Dermis lymphatic vessel endothelial cell (primary cell): ENCODE data around the gene GNPTAB. TPM values are rescaled to one million over a fixed set of nuclear protein-coding genes. Genes with fewer than 3 reads are reported as not detected.

Experiments used
- total RNA-seq: library from RNA; depleted of rRNA; stranded (reverse); fragments of >200 nt; gene quantifications from 2 replicates; pipeline ENCODE4 v1.2.1, GENCODE V29; 2014

Gene GNPTAB
- total RNA-seq = 21.3 and 26.5 TPM in 2 replicates

GRCh38 chr12:101830367-101831325, at the start of gene GNPTAB:
TSS of gene GNPTAB (minus strand) at chr12:101830959. CDS start at chr12:101830675, 284 bp downstream.

GRCh38 chr12:101876861-101877805, 46.4 kb upstream of the GNPTAB start, which contains the start of gene DRAM1:
TSS of gene DRAM1 (plus strand) at chr12:101877580. CDS start at chr12:101877790, 210 bp downstream.

GRCh38 chr12:101738920-101739665, 91.7 kb downstream of the GNPTAB start, which contains the start of gene SYCP3:
TSS of gene SYCP3 (minus strand) at chr12:101739462. CDS start at chr12:101737935, 1,527 bp downstream.

GRCh38 chr12:101697197-101697929, 133.4 kb downstream of the GNPTAB start, which contains the start of gene CHPT1:
TSS of gene CHPT1 (plus strand) at chr12:101697640. CDS start at chr12:101697862, 222 bp downstream.

Other genes with a start within 250 kb of the GNPTAB start
- not detected in 2 replicates for gene MYBPC1, start 236.0 kb downstream of the GNPTAB start, total RNA-seq
- 19.3 and 23.6 TPM in 2 replicates for gene CHPT1, start 133.3 kb downstream of the GNPTAB start, total RNA-seq
- 0.11 and 0.17 TPM in 2 replicates for gene SYCP3, start 91.5 kb downstream of the GNPTAB start, total RNA-seq
- gene DRAM1, start 46.6 kb upstream of the GNPTAB start, total RNA-seq = 25.0 and 41.1 TPM in 2 replicates
- 44.4 and 50.8 TPM in 2 replicates for gene WASHC3, start 231.0 kb upstream of the GNPTAB start, total RNA-seq